Tibial nerve (tissue), 4 donors: Measurements from ENCODE around the gene WDR76.

ENCODE experiments used
- CTCF ChIP-seq, 5 experiments: fragments of 200-600 bp in 3 of 5; fragments of 450-650 bp in 2 of 5; sonication (generic) in 3 of 5; IDR thresholded peaks; one replicate each; pipeline ENCODE4 v1.5.1; 2016 to 2019; ENCODE audit warnings: antibody characterized with exemption in 5 of 5, mild to moderate bottlenecking in 3 of 5, moderate library complexity in 2 of 5
- EP300 ChIP-seq, 2 donors: sonication (generic); formaldehyde crosslinking; IDR thresholded peaks; one replicate each; pipeline ENCODE4 v1.6.1; 2017; ENCODE audit warnings: antibody characterized with exemption in 2 of 2, mild to moderate bottlenecking in 1 of 2
- POLR2A ChIP-seq, 2 donors: fragments of 450-650 bp; IDR thresholded peaks; one replicate each; pipeline ENCODE4 v1.6.1; 2017; ENCODE audit warnings: antibody characterized with exemption in 2 of 2, mild to moderate bottlenecking in 2 of 2, moderate library complexity in 2 of 2

- TF ChIP-seq CTCF (IDR thresholded peaks at IDR 0.05), result no peak
- TF ChIP-seq POLR2A (IDR thresholded peaks at IDR 0.05), result no peak
- TF ChIP-seq EP300 (IDR thresholded peaks at IDR 0.05), result no peak
Observed at GRCh38 chr15:43876872-43877271, 50.1 kb downstream of the WDR76 start.
